GM20000 (cell line): ENCODE data around the gene KRTAP19-8.

ENCODE experiments used
- DNase-seq: peaks from one replicate; pipeline ENCODE4 v3.0.0; 2012; ENCODE audit warnings: low spot score
- TF ChIP-seq, protein P1 (sequence below): IDR thresholded peaks from 2 replicates; pipeline ENCODE4 v1.5.1; 2012; ENCODE audit warnings: mild to moderate bottlenecking, control low read depth; ENCODE audit errors: extremely low read depth, missing control alignments

KRTAP19-8 gene

DNA sequence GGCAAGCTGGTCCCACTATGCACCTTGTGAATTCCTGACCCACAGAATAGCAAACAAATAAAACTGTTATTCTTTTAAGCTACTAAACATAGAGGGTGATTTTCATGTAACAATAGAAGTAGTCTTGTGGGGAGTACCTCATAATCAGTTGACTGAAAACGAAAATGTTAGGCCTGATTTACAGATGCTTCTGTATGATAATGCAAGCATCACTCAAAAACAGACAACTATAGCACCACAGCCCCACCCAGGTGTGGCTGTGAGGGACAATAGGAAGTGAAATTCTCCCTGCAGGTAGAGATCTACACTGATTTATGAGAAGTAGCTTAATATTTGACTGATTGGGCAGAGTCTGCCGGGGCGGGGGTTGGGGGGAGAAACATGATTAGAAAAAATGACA, 26.5 kb upstream of the KRTAP19-8 start:
- peak; percentile 19 for DNase-seq
- TF ChIP-seq, protein P1, sequence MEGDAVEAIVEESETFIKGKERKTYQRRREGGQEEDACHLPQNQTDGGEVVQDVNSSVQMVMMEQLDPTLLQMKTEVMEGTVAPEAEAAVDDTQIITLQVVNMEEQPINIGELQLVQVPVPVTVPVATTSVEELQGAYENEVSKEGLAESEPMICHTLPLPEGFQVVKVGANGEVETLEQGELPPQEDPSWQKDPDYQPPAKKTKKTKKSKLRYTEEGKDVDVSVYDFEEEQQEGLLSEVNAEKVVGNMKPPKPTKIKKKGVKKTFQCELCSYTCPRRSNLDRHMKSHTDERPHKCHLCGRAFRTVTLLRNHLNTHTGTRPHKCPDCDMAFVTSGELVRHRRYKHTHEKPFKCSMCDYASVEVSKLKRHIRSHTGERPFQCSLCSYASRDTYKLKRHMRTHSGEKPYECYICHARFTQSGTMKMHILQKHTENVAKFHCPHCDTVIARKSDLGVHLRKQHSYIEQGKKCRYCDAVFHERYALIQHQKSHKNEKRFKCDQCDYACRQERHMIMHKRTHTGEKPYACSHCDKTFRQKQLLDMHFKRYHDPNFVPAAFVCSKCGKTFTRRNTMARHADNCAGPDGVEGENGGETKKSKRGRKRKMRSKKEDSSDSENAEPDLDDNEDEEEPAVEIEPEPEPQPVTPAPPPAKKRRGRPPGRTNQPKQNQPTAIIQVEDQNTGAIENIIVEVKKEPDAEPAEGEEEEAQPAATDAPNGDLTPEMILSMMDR, result no peak

DNA sequence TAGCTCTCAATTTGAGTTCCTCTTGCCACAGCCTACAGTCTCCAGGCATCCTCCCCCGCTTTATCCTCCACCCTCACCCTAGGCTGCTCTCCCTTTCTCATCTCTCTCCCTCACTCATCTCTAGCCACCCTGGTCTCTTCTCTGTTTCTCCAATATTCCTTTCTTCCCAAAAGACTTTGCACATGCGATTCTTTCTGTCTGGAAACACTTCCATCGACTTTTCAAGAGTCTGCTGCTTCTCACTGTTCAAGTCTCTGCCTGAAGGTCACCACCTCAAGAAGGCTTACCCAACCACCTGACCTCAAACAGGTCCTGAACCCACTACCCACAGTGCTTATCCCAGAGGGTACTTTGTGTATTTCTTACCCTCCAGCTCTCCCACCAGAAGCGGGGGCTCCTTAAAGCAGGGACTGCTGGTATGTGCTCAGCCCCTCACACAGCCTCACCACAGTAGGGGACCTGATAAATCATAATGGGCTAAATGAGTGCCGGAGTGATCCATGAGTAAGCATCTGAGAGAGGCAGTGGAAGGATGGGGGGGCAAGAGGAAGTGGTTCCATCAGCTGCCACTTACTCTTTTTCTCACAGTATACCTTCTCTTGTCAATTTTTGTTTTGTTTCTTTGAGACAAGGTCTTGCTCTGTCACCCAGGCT, 14.3 kb upstream of the KRTAP19-8 start:
- DNase-seq, result no peak
- TF ChIP-seq, protein P1, result no peak

DNA sequence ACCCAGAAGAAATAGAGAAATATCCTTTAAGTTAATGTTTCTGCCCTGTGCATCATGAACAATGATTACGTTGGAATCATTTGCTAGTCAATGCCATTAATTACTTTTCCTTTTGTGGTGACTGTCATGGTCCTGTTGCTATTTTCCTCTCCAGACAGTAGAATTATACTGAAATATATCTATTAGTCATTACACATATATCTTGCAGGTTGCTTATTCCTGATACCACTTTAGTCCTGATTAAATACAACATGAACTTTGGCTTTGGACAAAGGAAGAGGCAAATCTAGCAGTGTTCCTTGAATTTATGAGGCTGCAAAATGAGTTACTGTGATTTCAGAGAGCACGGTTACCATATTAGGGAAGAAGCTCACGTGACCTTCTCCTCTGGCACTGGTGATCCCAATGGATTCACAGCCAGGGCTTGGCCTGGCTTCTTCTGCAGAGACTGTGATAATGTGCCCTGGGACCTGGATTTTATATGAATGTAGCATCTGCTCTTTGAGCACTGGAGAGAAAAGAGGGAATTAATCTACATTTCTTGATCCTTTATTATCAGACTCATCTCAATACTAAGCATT, 12.4 kb upstream of the KRTAP19-8 start:
- TF ChIP-seq, protein P1, result no peak
- DNase-seq, result no peak

DNA sequence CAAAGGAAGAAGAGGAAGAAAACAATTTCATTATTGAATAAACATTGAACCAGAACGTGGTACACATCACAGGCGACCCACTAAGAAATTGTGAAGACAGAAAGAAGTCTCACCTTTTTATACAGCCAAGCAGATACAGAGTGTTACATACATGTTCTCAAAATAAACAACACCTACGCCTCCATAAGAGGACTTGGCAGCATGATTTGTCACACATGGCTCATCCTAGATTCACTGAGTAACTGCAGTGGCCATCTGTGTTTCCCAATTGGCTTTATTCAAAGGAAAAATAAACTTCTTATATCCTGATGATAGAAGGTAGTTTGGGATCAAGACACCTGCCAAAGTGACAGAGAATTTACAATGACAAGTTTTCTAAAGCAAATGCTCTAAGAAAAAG, 7.6 kb upstream of the KRTAP19-8 start:
- DNase-seq, result no peak
- TF ChIP-seq, protein P1, result no peak

DNA sequence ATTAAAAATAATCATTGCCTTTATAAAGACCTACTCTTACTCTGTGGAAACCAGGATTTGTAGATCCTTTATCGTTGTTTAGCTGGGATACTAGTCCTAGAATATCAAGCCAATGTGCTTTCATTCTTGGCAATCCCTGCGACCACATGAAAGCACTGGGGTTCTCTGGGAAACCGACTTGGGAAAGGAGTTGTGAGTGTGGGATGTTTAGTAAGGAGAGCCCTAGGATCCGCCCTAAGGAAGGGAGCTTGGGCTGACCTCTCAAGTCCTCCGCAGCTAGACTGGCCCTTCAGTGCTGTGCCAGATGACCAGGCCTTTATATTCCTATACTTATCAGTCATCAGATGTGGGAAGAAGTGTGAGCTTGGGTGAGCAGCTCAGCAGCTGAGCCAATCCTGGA, 5.2 kb upstream of the KRTAP19-8 start:
- no peak for DNase-seq

DNA sequence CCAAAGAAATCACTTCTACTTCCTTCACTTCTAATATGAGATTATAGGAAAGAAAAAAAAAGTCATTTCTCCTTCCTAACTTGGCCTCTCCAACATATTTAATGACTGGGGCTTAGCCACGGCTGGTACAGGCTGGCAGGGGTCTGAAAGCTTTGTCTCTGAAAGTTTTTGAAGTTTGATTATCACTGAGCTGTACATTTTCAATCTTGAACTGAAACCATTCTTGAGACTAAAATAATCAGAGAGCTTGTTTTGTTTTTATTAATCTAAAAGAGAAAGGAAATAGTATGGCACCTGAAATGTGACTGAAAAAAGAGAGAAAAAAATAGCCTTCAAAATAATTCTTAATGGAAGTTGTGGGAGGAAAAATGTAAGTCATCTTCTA, 3.8 kb upstream of the KRTAP19-8 start:
- no peak for DNase-seq
- TF ChIP-seq, protein P1, result no peak

More for the DNA sequence above, 5.2 kb upstream of the KRTAP19-8 start:
- TF ChIP-seq, protein P1, result no peak

DNA sequence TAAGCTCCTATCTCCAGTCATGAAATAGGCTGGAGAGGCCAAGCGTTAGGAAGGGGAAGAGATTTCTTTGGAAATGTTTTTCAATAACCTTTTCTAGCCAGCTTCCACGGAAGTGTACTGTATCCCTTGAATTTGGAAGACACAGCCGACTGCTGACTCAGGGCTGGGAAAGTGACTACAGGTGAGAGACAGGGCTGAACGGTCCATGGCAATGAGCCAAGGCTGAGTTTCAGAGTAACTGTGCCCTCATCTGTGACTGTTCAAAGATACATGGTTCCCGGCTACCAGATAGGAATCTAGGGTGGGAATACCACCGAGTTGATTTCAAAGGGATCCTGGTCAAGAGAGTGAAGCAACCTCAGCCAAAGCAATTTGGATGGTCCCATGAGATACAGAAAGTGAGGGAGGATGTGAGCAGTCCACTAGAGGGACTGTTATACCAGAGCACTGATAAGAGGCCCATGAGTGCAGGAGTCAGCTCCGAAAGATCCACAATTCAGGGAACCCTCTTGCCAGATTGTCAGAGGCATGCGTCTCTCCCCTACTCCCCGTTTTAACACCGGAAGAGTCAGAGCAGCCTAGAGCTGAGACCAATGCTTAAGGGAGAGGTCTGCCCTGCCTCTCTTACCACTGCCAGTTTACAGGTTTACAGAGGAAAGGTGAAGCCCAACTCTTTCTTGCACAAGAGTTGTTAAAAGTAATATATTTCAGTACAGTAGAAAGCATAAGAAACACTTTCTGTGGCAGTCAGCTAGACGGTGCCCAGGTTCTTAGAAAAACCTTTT, 3.2 kb upstream of the KRTAP19-8 start:
- DNase-seq, result no peak
- TF ChIP-seq, protein P1, result no peak
